Trophoblast cell (in vitro differentiated cells and primary cell): ENCODE data around the gene NME2.
A peak's percentile ranks its signal among the peaks of the same experiment; 100 is the strongest.

ENCODE experiments used
- DNase-seq, 2 donors: peaks; one replicate each; pipeline ENCODE4 v3.0.0-alpha.2; 2016
- H2AFZ ChIP-seq: 2 replicates; pipeline ENCODE4 v1.6.1; 2013; ENCODE audit warnings: low read length, moderate library complexity, mild to moderate bottlenecking; ENCODE audit not compliant: insufficient read depth, poor library complexity
- H2AK5ac ChIP-seq: 2 replicates; pipeline ENCODE4 v1.6.1; 2013; ENCODE audit warnings: mild to moderate bottlenecking, low read length
- H2BK120ac ChIP-seq: 2 replicates; pipeline ENCODE4 v1.6.1; 2013; ENCODE audit warnings: low read length, mild to moderate bottlenecking, moderate library complexity; ENCODE audit not compliant: insufficient read depth, poor library complexity
- H2BK12ac ChIP-seq: 2 replicates; pipeline ENCODE4 v1.6.1; 2013; ENCODE audit warnings: mild to moderate bottlenecking, low read length, moderate library complexity
- H2BK5ac ChIP-seq: 2 replicates; pipeline ENCODE4 v1.6.1; 2013; ENCODE audit warnings: low read length, low read depth, moderate library complexity, mild to moderate bottlenecking; ENCODE audit not compliant: poor library complexity
- H3K14ac ChIP-seq: 2 replicates; pipeline ENCODE4 v1.6.1; 2013; ENCODE audit warnings: mild to moderate bottlenecking, low read length
- H3K18ac ChIP-seq: 2 replicates; pipeline ENCODE4 v1.6.1; 2013; ENCODE audit warnings: mild to moderate bottlenecking, low read length
- H3K23ac ChIP-seq: 2 replicates; pipeline ENCODE4 v1.6.1; 2013; ENCODE audit warnings: low read length
- H3K27ac ChIP-seq: 2 replicates; pipeline ENCODE4 v1.5.1; 2013; ENCODE audit warnings: low read depth, mild to moderate bottlenecking, inconsistent platforms, low read length, moderate library complexity
- H3K27me3 ChIP-seq: 2 replicates; pipeline ENCODE4 v1.6.1; 2013; ENCODE audit warnings: inconsistent platforms, mild to moderate bottlenecking, low read length, moderate library complexity; ENCODE audit not compliant: insufficient read depth
- H3K36me3 ChIP-seq, 2 experiments: 1 replicate in 1 of 2; 2 replicates in 1 of 2; pipeline ENCODE4 v1.6.1; 2013; ENCODE audit warnings: low read length in 2 of 2, mild to moderate bottlenecking in 2 of 2, moderate library complexity in 1 of 2; ENCODE audit not compliant: insufficient read depth in 2 of 2, control insufficient read depth in 1 of 2
- H3K4ac ChIP-seq: 2 replicates; pipeline ENCODE4 v1.6.1; 2013; ENCODE audit warnings: low read depth, mild to moderate bottlenecking, low read length, moderate library complexity
- H3K4me1 ChIP-seq, 2 experiments: 1 replicate in 1 of 2; 2 replicates in 1 of 2; pipeline ENCODE4 v1.6.1; 2013; ENCODE audit warnings: low read length in 2 of 2, mild to moderate bottlenecking in 2 of 2, moderate library complexity in 1 of 2; ENCODE audit not compliant: insufficient read depth in 2 of 2, control insufficient read depth in 1 of 2
- H3K4me2 ChIP-seq: 2 replicates; pipeline ENCODE4 v1.6.1; 2013; ENCODE audit warnings: inconsistent platforms, mild to moderate bottlenecking, low read length, moderate library complexity
- H3K4me3 ChIP-seq: 2 replicates; pipeline ENCODE4 v1.5.1; 2013; ENCODE audit warnings: mild to moderate bottlenecking, low read depth, low read length, inconsistent platforms
- H3K79me1 ChIP-seq: one replicate; pipeline ENCODE4 v1.6.1; 2013; ENCODE audit warnings: low read length
- H3K79me2 ChIP-seq: 2 replicates; pipeline ENCODE4 v1.6.1; 2013; ENCODE audit warnings: low read length, mild to moderate bottlenecking; ENCODE audit not compliant: control insufficient read depth, insufficient read depth, poor library complexity
- H3K9ac ChIP-seq: 2 replicates; pipeline ENCODE4 v1.6.1; 2013; ENCODE audit warnings: mild to moderate bottlenecking, low read length
- H3K9me3 ChIP-seq: 2 replicates; pipeline ENCODE4 v1.6.1; 2013; ENCODE audit warnings: low read depth, mild to moderate bottlenecking, control low read depth, inconsistent platforms, low read length; ENCODE audit not compliant: insufficient read depth
- H4K12ac ChIP-seq: 2 replicates; pipeline ENCODE4 v1.6.1; 2013; ENCODE audit warnings: low read depth, mild to moderate bottlenecking, low read length, moderate library complexity
- H4K8ac ChIP-seq: 2 replicates; pipeline ENCODE4 v1.6.1; 2013; ENCODE audit warnings: low read depth, mild to moderate bottlenecking, low read length, moderate library complexity
- H4K91ac ChIP-seq: one replicate; pipeline ENCODE4 v1.6.1; 2013; ENCODE audit warnings: low read depth, mild to moderate bottlenecking, low read length, moderate library complexity
- WGBS: extraction: QIAGEN DNeasy Blood & Tissue Kit; methylation state at CpG from one replicate; pipeline ENCODE4 v1.1.7; 2013; ENCODE audit warnings: missing lambda C conversion rate; ENCODE audit not compliant: insufficient read length, insufficient coverage; ENCODE audit errors: extremely low coverage; 5-methylcytosine and 5-hydroxymethylcytosine counted together

NME2 gene

DNA sequence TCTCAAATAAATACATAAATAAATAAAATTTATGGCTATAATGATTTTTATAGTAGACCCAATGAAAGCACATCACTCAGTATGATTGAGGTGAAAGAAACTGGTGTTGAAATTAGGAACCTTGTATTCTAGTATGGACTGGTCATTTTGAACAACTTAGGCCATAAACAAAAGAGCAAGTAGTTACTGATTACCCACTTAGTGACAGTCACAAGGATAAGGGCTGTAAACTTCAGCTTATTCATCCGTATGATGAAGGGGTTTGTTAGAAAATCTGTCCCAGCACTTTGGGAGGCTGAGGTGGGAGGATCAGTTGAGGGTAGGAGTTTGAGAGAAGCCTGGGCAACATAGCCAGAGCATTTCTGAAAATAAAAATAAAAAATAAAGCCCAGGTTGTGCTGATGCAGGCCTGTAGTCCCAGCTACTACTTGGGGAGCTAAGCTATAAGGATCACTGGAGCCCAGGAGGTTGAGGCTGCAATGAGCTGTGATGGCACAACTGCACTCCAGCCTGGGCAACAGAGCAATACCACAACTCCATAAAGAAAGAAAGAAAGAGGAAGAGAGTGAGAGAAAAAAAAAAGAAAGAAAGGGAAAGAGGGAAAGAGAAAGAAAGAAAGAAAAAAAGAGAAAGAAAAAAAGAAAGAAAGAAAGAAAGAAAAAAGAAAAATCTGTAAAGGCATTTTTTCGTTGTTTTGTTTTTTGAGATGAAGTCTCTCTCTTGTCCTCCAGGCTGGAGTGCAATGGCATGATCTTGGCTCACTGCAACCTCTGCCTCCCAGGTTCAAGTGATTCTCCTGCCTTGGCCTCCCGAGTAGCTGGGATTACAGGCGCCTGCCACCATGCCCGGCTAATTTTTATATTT lies 41.3 kb upstream of the NME2 start:
- no peak overlapping the region for H3K9ac ChIP-seq
- H3K79me1 ChIP-seq = peaks cover 13% of the 10 kb centered on the region
- H3K4me3 ChIP-seq = no peak overlapping the region
- no peak overlapping the region for H4K8ac ChIP-seq
- H2AFZ ChIP-seq = no peak overlapping the region
- no peak overlapping the region for H3K27ac ChIP-seq
- H3K36me3 ChIP-seq = no peaks in the 10 kb centered on the region
- no peak overlapping the region for H2BK5ac ChIP-seq
- peaks cover 6% of the 10 kb centered on the region for H3K79me2 ChIP-seq
- no peak overlapping the region for H3K4me2 ChIP-seq
- H3K27me3 ChIP-seq = no peaks in the 10 kb centered on the region
- no peak overlapping the region for H4K91ac ChIP-seq
- H2AK5ac ChIP-seq = no peak overlapping the region
- no peak overlapping the region for H2BK12ac ChIP-seq
- no peak overlapping the region for H3K18ac ChIP-seq
- DNase-seq = no peak
- no peaks in the 10 kb centered on the region for H3K9me3 ChIP-seq
- H3K4me1 ChIP-seq = peaks cover 0 to 4% of the 10 kb centered on the region in 2 experiments
- no peak overlapping the region for H3K23ac ChIP-seq
- H3K4ac ChIP-seq = no peak overlapping the region
- H2BK120ac ChIP-seq = no peak overlapping the region
- 100% methylated on average over 1 of the region's 5 CpGs for WGBS
- H3K14ac ChIP-seq = no peak overlapping the region
- H4K12ac ChIP-seq = no peak overlapping the region

DNA sequence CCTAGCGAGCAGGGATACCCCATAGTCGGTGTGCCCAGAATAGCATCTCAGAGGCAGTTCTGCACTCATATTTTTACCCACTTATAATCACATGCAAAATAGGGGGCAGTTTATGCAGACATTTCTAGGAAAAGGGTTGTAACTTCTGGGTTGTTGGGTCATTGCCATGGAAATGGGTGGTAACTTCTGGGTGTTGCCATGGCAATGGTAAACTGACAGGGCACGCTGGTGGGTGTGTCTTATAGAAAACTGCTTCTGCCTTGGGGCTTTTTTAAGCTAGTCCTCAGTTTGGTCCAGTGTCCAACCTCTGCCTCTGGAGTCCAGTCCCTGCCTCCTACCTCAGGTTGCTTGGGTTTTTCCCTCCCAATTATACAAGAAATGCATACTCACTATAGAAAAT lies 38.1 kb upstream of the NME2 start:
- Histone ChIP-seq H4K8ac (no peak overlapping the region), H3K18ac (no peak overlapping the region), H2BK12ac (no peak overlapping the region), H2BK5ac (no peak overlapping the region), H3K23ac (no peak overlapping the region), H3K36me3 (no peaks in the 10 kb centered on the region), H3K27ac (no peak overlapping the region), H3K79me2 (no peaks in the 10 kb centered on the region), H2AFZ (no peak overlapping the region), H3K4me1 (no peaks in the 10 kb centered on the region), H3K9ac (no peak overlapping the region), H3K79me1 (no peaks in the 10 kb centered on the region), H3K4me2 (no peak overlapping the region), H2AK5ac (no peak overlapping the region), H3K4ac (no peak overlapping the region), H4K91ac (no peak overlapping the region), H2BK120ac (no peak overlapping the region), H3K4me3 (no peak overlapping the region), H3K27me3 (no peaks in the 10 kb centered on the region), H3K9me3 (no peaks in the 10 kb centered on the region), H4K12ac (no peak overlapping the region), H3K14ac (no peak overlapping the region)
- DNase-seq = peak in 1 of 2 donors; percentile 58
- WGBS = no CpG with 5 or more reads among the region's 3 CpGs

DNA sequence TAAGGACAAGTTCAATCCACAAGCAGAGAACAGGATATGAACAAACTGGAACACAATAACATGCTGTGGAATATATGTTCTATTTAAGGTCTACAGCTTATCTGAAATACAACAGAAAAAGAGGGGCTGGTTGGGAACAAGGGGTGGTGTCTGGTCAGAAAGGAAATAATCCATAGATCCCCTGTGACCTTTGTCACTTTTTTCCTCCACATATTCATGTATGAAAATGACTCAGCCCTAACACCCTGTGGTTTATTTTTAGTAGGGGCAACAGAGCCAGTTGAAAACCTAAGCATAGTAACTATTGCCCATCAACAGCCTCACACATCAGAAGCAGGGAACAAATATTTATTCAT lies 33.3 kb upstream of the NME2 start:
- Histone ChIP-seq H3K9me3 (no peaks in the 10 kb centered on the region), H3K4ac (no peak overlapping the region), H3K4me2 (peak overlapping the region; percentile 30), H2BK12ac (no peak overlapping the region), H2AFZ (no peak overlapping the region), H3K18ac (no peak overlapping the region), H3K4me1 (no peaks in the 10 kb centered on the region), H2AK5ac (no peak overlapping the region), H3K14ac (no peak overlapping the region), H3K79me2 (no peaks in the 10 kb centered on the region), H3K79me1 (no peaks in the 10 kb centered on the region), H3K4me3 (no peak overlapping the region), H3K27me3 (no peaks in the 10 kb centered on the region), H2BK120ac (no peak overlapping the region), H3K23ac (no peak overlapping the region), H4K91ac (no peak overlapping the region), H3K9ac (no peak overlapping the region), H3K27ac (no peak overlapping the region), H2BK5ac (no peak overlapping the region), H4K12ac (no peak overlapping the region), H4K8ac (no peak overlapping the region), H3K36me3 (no peaks in the 10 kb centered on the region)
- no peak for DNase-seq

DNA sequence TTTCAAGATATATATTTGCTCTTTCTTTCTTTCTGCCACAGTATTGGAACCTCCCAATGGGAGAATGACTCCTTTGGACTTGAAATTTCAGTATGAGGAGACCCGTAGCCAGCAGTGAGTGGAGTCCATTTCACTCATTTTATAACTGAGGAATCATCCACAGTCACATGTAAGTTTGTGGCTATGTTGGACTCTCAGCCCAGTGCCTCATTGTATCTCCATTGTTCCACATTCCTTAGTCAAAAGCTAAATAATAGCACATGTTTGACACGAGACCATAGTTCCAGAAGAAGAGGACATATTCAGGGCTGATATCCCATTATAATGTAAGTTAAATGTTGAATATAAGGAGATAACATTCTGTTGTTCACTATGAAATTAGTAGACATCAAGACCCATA lies 32.8 kb upstream of the NME2 start:
- Histone ChIP-seq H3K18ac (no peak overlapping the region), H3K4me2 (no peak overlapping the region), H2AFZ (no peak overlapping the region), H4K91ac (no peak overlapping the region), H3K79me2 (no peaks in the 10 kb centered on the region), H2BK120ac (no peak overlapping the region), H2BK5ac (no peak overlapping the region), H4K12ac (no peak overlapping the region), H3K36me3 (no peaks in the 10 kb centered on the region), H3K9me3 (no peaks in the 10 kb centered on the region), H3K27me3 (no peaks in the 10 kb centered on the region), H3K79me1 (no peaks in the 10 kb centered on the region), H2BK12ac (no peak overlapping the region), H4K8ac (no peak overlapping the region), H2AK5ac (no peak overlapping the region), H3K14ac (no peak overlapping the region), H3K9ac (no peak overlapping the region), H3K4me1 (no peaks in the 10 kb centered on the region), H3K23ac (no peak overlapping the region), H3K4ac (no peak overlapping the region), H3K27ac (no peak overlapping the region), H3K4me3 (no peak overlapping the region)
- DNase-seq = no peak
- no CpG with 5 or more reads among the region's 2 CpGs for WGBS
